Left ventricle myocardium inferior (tissue), 1 donor: ENCODE measurements around the gene GRWD1. TPM values are rescaled to one million over a fixed set of nuclear protein-coding genes. Genes with fewer than 3 reads are reported as not detected.
A peak's percentile ranks its signal among the peaks of the same experiment; 100 is the strongest.

Experiments used
- DNase-seq: peaks from one replicate; pipeline ENCODE4 v3.0.0-alpha.2; 2020
- H3K27ac ChIP-seq: fragments of 200-600 bp; replicated peaks from 2 replicates; pipeline ENCODE4 v1.8.0; 2021
- H3K27me3 ChIP-seq: fragments of 200-600 bp; 2 replicates; pipeline ENCODE4 v1.8.0; 2021; ENCODE audit warnings: low read depth
- H3K36me3 ChIP-seq: fragments of 200-600 bp; 2 replicates; pipeline ENCODE4 v1.8.0; 2021
- H3K4me1 ChIP-seq: fragments of 200-600 bp; 2 replicates; pipeline ENCODE4 v1.8.0; 2021
- H3K4me3 ChIP-seq: fragments of 200-600 bp; 2 replicates; pipeline ENCODE4 v1.8.0; 2021; ENCODE audit warnings: mild to moderate bottlenecking, moderate library complexity
- H3K9me3 ChIP-seq: fragments of 200-600 bp; replicated peaks from 2 replicates; pipeline ENCODE4 v1.8.0; 2021
- intact Hi-C: fragments of 100-400 bp; cut with micrococcal nuclease; formaldehyde crosslinking; loops from one replicate; pipeline ENCODE4 v1.11.0; 2022
- long read RNA-seq: library from polyadenylated mRNA; unstranded; transcript quantifications from one replicate; pipeline ENCODE4 v2.0.0, GENCODE V29; 2021
- total RNA-seq: library from RNA; stranded (reverse); fragmentation: NEBNext Ultra II Directional; extraction: Animal tissue kit (Norgen Biotek cat#: 25700); gene quantifications from one replicate; pipeline ENCODE4 v1.2.1, GENCODE V29; 2021
- TF ChIP-seq, protein P1 (sequence below): fragments of 200-600 bp; IDR thresholded peaks from 2 replicates; pipeline ENCODE4 v1.8.0; 2021; ENCODE audit warnings: antibody characterized with exemption, mild to moderate bottlenecking, borderline replicate concordance
- donor health status: DM: no; HTN: yes; CAD: no; lungs with severe emphysema.

The GRWD1 gene
- 17.0 TPM for total RNA-seq
- long read RNA-seq, full-length matches to known transcripts: 58 of 66 reads
- long read RNA-seq, partial matches to known transcripts: 6 of 66 reads
- long read RNA-seq, other reads (novel, unspliced or antisense): 2 of 66 reads

- peak within 1 kb of the TSS; percentile 96 for H3K4me3 ChIP-seq
- TF ChIP-seq, protein P1, sequence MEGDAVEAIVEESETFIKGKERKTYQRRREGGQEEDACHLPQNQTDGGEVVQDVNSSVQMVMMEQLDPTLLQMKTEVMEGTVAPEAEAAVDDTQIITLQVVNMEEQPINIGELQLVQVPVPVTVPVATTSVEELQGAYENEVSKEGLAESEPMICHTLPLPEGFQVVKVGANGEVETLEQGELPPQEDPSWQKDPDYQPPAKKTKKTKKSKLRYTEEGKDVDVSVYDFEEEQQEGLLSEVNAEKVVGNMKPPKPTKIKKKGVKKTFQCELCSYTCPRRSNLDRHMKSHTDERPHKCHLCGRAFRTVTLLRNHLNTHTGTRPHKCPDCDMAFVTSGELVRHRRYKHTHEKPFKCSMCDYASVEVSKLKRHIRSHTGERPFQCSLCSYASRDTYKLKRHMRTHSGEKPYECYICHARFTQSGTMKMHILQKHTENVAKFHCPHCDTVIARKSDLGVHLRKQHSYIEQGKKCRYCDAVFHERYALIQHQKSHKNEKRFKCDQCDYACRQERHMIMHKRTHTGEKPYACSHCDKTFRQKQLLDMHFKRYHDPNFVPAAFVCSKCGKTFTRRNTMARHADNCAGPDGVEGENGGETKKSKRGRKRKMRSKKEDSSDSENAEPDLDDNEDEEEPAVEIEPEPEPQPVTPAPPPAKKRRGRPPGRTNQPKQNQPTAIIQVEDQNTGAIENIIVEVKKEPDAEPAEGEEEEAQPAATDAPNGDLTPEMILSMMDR: no peak
- intact Hi-C loops: no loop called here
- peaks cover 38% of the 10 kb centered on the region for H3K36me3 ChIP-seq
- H3K4me1 ChIP-seq: peaks cover 35% of the 10 kb centered on the region
- no peaks in the 10 kb centered on the region for H3K9me3 ChIP-seq
- peak; percentile 84 for DNase-seq
- peaks cover 32% of the 10 kb centered on the region for H3K27me3 ChIP-seq
- H3K27ac ChIP-seq: peak within 1 kb of the TSS; percentile 90
Observed at GRCh38 chr19:48445606-48446481, at the start of gene GRWD1. GRWD1 (plus strand) TSS chr19:48445983; CDS start chr19:48446006, 23 bp downstream.

- Histone ChIP-seq H3K4me1 (peaks cover 32% of the 10 kb centered on the region), H3K9me3 (no peaks in the 10 kb centered on the region), H3K27me3 (peaks cover 64% of the 10 kb centered on the region), H3K4me3 (no peak overlapping the region), H3K36me3 (no peaks in the 10 kb centered on the region), H3K27ac (no peak overlapping the region)
- DNase-seq: no peak
- TF ChIP-seq, protein P1: no peak
- intact Hi-C loops: no loop called here
Observed at GRCh38 chr19:48396016-48396823, 49.6 kb upstream of the GRWD1 start.

- Histone ChIP-seq H3K27me3 (peaks cover 61% of the 10 kb centered on the region), H3K27ac (no peak overlapping the region), H3K4me1 (peaks cover 31% of the 10 kb centered on the region), H3K4me3 (peak overlapping the region; percentile 57), H3K9me3 (no peaks in the 10 kb centered on the region), H3K36me3 (no peaks in the 10 kb centered on the region)
- DNase-seq: no peak
- intact Hi-C loops: no loop called here
- TF ChIP-seq, protein P1: no peak
Observed at GRCh38 chr19:48396824-48397176, 49.0 kb upstream of the GRWD1 start.

- TF ChIP-seq, protein P1: no peak
- DNase-seq: no peak
- H3K27ac ChIP-seq: peak overlapping the region; percentile 58
- H3K4me3 ChIP-seq: peak overlapping the region; percentile 57
- intact Hi-C loops: no loop called here
- peaks cover 57% of the 10 kb centered on the region for H3K27me3 ChIP-seq
- no peaks in the 10 kb centered on the region for H3K9me3 ChIP-seq
- peaks cover 31% of the 10 kb centered on the region for H3K4me1 ChIP-seq
- no peaks in the 10 kb centered on the region for H3K36me3 ChIP-seq
Observed at GRCh38 chr19:48397263-48398101, 48.3 kb upstream of the GRWD1 start.

GRCh38 chr19:48398102-48398374 lies 47.7 kb upstream of the GRWD1 start:
- DNase-seq: no peak
- peaks cover 52% of the 10 kb centered on the region for H3K27me3 ChIP-seq

More at GRCh38 chr19:48398102-48398374, 47.7 kb upstream of the GRWD1 start:
- Histone ChIP-seq H3K4me3 (peak overlapping the region; percentile 57), H3K36me3 (no peaks in the 10 kb centered on the region), H3K9me3 (no peaks in the 10 kb centered on the region), H3K27ac (peak overlapping the region; percentile 58), H3K4me1 (peaks cover 31% of the 10 kb centered on the region)
- TF ChIP-seq, protein P1: no peak
- intact Hi-C loops: no loop called here
